B cell (primary cell): ENCODE measurements around the gene EPAS1.

Experiments
- EZH2 ChIP-seq: IDR thresholded peaks from 2 replicates; pipeline ENCODE4 v1.6.1; 2012; ENCODE audit warnings: borderline replicate concordance, low read depth, mild to moderate bottlenecking, moderate library complexity, low read length; ENCODE audit not compliant: insufficient read depth, poor library complexity, severe bottlenecking
- TF ChIP-seq, protein P1 (sequence below): fragments of 200-600 bp; IDR thresholded peaks from one replicate; pipeline ENCODE4 v1.8.0; 2022; ENCODE audit warnings: antibody characterized with exemption, mild to moderate bottlenecking

GRCh38 chr2:46269544-46270273 is 27.5 kb upstream of the EPAS1 start:
- TF ChIP-seq, protein P1, sequence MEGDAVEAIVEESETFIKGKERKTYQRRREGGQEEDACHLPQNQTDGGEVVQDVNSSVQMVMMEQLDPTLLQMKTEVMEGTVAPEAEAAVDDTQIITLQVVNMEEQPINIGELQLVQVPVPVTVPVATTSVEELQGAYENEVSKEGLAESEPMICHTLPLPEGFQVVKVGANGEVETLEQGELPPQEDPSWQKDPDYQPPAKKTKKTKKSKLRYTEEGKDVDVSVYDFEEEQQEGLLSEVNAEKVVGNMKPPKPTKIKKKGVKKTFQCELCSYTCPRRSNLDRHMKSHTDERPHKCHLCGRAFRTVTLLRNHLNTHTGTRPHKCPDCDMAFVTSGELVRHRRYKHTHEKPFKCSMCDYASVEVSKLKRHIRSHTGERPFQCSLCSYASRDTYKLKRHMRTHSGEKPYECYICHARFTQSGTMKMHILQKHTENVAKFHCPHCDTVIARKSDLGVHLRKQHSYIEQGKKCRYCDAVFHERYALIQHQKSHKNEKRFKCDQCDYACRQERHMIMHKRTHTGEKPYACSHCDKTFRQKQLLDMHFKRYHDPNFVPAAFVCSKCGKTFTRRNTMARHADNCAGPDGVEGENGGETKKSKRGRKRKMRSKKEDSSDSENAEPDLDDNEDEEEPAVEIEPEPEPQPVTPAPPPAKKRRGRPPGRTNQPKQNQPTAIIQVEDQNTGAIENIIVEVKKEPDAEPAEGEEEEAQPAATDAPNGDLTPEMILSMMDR: no peak
- TF ChIP-seq EZH2: no peak
